ENCODE results near the gene C9orf78. TPM values are rescaled to one million over a fixed set of nuclear protein-coding genes. Genes with fewer than 3 reads are reported as not detected.

The C9orf78 gene
- total and polyA plus RNA-seq, 9 of the 15 experiments (the other 6 are each of a cell fraction or from before 2014, with no cell fraction given) = 94.6 to 266 (median 202) TPM

- TF ChIP-seq TFAP4 (CRISPR knock-in tag; IDR thresholded peaks at IDR 0.05; ENCODE audit: borderline replicate concordance) (no peak), MTA1 (IDR thresholded peaks at IDR 0.05; ENCODE audit: borderline replicate concordance) (no peak), DPF2 (IDR thresholded peaks at IDR 0.05) (no peak), ZNF592 (IDR thresholded peaks at IDR 0.05) (no peak), ZNF407 (IDR thresholded peaks at IDR 0.05; ENCODE audit: low read depth) (no peak), PRPF4 (IDR thresholded peaks at IDR 0.05; ENCODE audit: insufficient read depth, low read depth, low read length, poor library complexity, severe bottlenecking) (no peak), ZNF384 (IDR thresholded peaks at IDR 0.05; ENCODE audit: low read depth, low read length) (no peak), ZNF24 (IDR thresholded peaks at IDR 0.05) (no peak)
Observed at GRCh38 chr9:129798973-129799372, 36.1 kb downstream of the C9orf78 start (continued).
